GM21737 (cell line): Measurements from ENCODE around the gene AKAP9.
"Not testable (repeated sequence)": the region's sequence is repeated elsewhere in the genome, so short reads cannot be mapped to it uniquely, and the experiment has no call there.

Source experiments
- ATAC-seq: cut with Tn5 transposase; IDR thresholded peaks from one replicate; pipeline ENCODE4 v1.9.1; 2021; ENCODE audit warnings: mild to moderate bottlenecking, moderate library complexity; ENCODE audit not compliant: unreplicated experiment

AKAP9 gene

GRCh38 chr7:91944970-91945369 is 4.3 kb downstream of the AKAP9 start:
- ATAC-seq, result not testable (repeated sequence)

- no peak for ATAC-seq
These were observed 4.8 kb downstream of the AKAP9 start for GRCh38 chr7:91945476-91945875.

DNA sequence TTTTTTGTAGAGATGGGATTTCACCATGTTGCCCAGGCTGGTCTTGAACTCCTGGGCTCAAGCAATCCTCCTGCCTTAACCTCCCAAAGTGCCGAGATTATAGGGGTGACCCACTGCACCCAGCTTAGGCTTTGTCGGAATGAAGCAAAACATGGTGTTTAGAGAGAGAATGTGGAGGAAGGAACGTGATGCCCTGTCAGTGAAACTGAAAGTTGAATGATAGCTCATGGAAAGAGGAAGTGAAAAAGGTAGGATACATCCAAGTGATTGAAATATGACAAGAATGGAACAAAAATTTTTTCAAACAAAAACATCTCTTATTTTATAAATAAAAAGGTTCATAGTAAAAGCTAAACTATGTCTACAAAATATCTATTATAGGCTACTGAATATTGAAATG is 5.9 kb downstream of the AKAP9 start:
- ATAC-seq, result no peak

GRCh38 chr7:91947948-91948347 is 7.3 kb downstream of the AKAP9 start:
- ATAC-seq, result no peak

DNA sequence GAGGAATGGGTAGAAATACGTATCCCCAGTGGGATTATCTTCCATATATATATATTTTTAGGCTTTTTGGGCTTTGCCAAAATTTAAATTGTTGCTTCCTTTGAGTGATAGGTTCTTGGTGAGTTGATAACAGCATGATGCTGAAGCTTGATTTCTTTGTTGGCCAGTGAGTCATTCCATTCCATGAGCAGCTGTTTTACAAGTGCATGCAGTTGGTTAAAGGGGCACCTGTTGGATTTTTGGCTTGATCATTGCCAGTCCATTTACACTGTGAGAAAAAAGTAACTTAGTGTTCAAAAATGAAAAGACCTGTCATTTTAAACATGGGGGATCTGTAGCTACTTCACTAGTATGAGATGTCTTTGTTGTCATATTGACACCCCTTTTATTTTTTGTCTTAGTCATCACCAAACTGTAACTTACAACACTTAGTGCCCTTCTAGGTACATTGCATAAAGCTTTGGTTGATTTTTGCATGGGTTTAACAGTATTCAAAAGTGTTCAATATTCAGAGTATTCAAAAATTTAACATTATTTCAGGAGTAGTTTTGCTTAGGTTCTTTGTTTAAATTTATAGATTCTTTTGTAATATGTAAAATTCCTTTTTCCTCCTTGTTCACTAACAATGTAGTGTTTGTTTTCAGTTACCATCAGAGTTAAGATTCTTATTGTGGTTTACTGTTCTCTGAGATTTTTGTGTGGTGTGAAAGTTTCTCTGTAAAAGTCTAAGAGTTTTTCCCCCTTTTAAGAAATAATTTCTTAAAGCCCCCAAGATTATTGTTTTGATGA is 8.8 kb downstream of the AKAP9 start:
- ATAC-seq, result peak; percentile 49

- ATAC-seq, result no peak
These were observed 13.0 kb downstream of the AKAP9 start for GRCh38 chr7:91953618-91954017.

DNA sequence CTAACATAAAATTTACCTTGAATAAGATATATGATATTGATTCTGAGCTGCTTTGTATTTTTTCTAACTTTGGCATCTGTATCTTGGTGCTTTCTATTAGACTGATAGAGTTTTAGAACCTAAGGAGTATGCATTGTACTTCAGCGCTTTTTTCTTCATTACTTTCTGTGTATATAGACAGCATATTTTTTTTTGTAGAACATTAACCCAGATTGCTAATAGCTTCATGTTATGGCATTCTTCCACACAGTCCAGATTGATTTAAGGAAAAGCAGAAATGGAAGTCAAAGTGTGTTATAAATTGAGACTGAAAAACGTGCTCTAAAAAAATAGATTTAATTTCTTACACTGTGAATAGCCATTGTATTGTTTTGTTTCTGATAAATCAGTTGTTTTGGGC is 15.8 kb downstream of the AKAP9 start:
- not testable (repeated sequence) for ATAC-seq

DNA sequence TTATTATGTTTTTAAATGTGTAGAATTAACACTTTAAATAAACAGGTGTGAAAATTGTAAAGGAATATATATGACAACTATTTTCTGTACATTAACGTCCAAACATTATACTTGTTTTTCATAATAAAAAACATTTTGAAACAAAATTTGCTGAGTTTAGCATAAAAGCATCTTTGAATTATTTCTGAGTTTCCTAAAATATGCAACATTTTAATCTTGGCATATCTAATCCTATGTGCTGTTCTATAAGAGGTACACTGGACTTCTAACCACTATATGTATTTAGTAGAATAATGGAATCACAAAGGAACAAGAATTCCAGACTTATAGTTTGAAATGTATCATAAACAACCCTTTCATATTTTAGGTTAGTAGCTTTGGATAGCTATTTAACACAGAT is 16.6 kb downstream of the AKAP9 start:
- ATAC-seq, result no peak

DNA sequence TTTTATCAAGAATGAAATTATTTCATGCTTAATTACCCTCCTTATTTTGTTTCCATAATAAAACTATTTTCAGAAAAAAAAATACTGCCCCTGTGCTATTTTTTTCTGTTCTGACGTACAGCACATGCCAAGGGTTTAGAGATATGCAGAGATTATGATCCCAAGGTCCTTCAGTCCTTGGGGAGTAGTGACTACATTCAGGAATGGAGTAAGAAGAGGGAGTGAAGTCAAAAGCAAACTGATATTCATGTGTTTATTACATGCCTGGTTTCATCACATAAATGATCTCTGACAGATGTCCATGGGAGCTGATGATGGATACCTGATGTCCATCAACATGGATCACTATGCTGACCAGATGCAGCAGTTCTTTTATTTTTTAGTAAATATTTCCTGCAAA is 17.2 kb downstream of the AKAP9 start:
- no peak for ATAC-seq

DNA sequence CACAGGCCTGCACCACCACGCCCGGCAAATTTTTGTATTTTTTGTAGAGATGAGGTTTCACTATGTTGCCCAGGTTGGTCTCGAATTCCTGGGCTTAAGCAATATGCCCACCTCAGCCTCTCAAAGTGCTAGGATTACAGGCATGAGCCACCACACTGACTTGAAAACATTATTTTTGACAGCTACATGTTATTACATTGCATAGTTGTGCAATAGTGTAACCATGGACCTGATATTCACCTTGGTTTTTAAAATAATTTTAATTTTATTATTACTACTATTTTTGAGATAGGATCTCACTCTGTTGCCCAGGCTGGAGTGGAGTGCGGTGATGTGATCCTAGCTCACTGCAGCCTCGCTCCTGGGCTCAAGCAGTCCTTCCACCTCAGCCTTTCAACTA is 18.4 kb downstream of the AKAP9 start:
- ATAC-seq, result no peak

DNA sequence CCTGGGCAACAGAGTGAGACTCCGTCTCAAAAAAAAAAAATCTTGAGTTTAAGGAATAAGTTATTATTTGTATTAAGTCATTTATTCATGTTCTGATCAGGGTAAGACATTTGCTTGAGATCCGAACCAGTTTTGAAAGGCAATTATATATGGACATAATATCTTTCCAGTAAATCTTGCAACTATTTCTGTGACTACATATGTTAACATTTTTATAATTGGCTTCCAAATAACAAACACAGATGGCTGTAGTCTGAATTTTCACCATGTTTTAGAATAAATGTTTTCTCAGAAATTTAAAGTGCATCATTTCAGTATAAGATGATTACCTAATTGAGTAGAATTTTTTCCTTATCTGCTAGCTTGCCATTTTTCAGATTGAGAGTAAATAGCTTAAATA is 21.2 kb downstream of the AKAP9 start:
- no peak for ATAC-seq

DNA sequence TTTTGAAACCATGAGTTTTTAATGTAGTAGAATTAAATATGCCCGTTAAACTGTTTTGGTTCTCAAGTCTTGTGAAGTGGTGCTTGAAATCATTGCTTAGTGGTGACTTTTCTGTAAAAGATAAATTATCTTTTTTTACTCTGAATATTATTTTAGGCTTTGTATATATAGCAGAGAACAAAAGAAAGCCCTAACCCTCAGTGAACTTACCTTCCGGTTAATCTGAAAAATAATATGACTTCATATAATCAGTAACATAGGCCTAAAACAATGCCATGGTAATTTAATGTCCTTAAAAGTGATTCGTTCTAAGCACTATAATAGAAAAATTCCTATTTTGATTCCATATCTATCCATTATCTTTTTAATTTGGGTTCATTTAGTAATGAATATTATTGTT is 21.8 kb downstream of the AKAP9 start:
- ATAC-seq, result no peak

- ATAC-seq, result not testable (repeated sequence)
These were observed 26.9 kb downstream of the AKAP9 start for GRCh38 chr7:91967513-91967912.

GRCh38 chr7:91973639-91974038 is 33.0 kb downstream of the AKAP9 start:
- ATAC-seq, result no peak

DNA sequence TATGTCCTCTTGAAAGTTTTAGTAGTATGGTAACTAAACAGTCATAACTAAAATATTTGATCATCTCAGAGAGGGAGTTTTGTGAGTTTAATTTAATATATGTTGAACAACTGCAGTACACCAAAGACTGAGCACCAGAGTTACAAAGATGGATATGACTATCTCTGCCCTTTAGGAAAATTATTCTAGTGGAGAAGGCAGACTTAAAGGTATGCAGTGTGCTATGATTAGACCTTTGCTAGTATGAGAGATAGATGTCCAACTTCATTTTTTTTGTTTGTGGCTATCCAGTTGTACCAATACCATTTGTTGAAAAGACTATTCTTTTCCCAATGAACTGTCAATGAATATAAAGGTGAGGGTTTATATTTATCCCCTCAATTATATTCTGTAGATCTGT is 33.4 kb downstream of the AKAP9 start:
- ATAC-seq, result no peak

DNA sequence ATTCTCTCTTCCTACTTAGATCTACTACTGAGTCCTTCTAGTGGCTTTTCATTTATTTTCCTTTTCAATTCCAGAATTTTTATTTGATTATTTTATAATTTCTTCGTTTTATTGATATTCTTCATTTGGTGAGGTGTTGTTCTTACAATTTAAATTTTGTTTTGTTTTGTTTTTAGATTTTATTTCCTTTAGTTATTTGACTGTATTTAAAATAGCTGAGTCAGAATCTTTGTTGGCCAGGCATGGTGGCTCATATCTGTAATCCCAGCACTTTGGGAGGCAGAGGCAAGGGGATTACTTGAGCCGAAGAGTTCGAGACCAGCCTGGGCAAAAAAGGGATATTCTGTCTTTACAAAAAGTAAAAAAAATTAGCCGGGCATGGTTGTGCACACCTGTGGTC is 36.1 kb downstream of the AKAP9 start:
- no peak for ATAC-seq

GRCh38 chr7:91979590-91979989 is 38.9 kb downstream of the AKAP9 start:
- ATAC-seq, result no peak

- ATAC-seq, result not testable (repeated sequence)
These were observed 41.7 kb downstream of the AKAP9 start for GRCh38 chr7:91982352-91982751.

DNA sequence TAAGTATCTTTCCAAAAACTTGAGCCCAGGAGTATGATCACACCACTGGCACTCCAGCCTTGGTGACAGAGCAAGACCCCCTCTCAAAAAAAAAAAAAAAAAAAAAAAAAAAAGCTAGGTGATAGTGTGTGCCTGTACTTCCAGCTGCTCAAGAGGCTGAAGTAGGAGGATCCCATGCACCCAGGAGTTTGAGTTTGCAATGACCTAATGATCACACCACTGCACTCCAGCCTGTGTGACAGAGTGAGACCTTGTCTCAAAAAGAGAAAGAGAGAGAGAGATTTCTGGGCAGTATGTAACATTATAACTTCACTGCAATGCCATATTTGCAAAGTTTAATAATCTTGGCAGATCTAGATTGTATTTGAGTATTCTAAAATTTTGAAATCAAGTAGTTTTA is 47.6 kb downstream of the AKAP9 start:
- no peak for ATAC-seq

GRCh38 chr7:91993976-91994375 is 53.3 kb downstream of the AKAP9 start:
- ATAC-seq, result no peak

- ATAC-seq, result peak; percentile 85
These were observed 54.9 kb downstream of the AKAP9 start for GRCh38 chr7:91995391-91996105.
